ENCODE data around the gene STARD13.

The STARD13 gene

DNA sequence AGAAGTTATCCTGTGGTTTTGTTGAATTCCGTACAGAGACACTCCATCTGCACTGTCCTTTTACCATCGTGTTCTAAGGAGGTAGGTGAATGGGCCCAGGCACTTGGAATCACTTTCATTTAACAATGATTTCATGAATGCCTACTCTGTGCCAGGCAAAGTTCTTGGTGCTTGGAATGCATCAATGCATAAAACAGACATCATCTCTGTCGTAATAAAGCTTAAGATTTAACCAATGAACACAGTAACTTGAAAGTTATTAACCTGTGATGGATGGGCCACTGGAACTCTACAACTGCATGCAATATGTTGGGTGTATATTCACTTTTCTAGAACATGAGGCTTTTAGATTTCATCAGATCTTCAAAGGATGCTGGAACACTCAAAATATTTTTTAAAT is 14.1 kb upstream of the STARD13 start:
- peaks cover 19% of the 10 kb centered on the region for H3K79me1 ChIP-seq (replicated peaks; ENCODE audit: low read length, poor library complexity, severe bottlenecking)
- H2AFZ ChIP-seq (ENCODE audit: low read depth, low read length), result no peak overlapping the region
- H2AK5ac ChIP-seq (ENCODE audit: low read length, severe bottlenecking), result no peak overlapping the region
- 100% methylated on average over 2 of the region's 3 CpGs for WGBS
- H3K4me3 ChIP-seq (ENCODE audit: insufficient read depth in 1 of 2, low read depth in 1 of 2, low read length in 2 of 2), result no peak overlapping the region
- H2BK5ac ChIP-seq (ENCODE audit: low read depth, low read length, poor library complexity, severe bottlenecking), result no peak overlapping the region
- no peak overlapping the region for H3K9ac ChIP-seq (ENCODE audit: low read length)
- no peak overlapping the region for H4K8ac ChIP-seq (ENCODE audit: low read length)
- H3K36me3 ChIP-seq (ENCODE audit: control insufficient read depth in 1 of 2, insufficient read depth in 2 of 2, low read depth in 1 of 2, low read length in 2 of 2), result no peaks in the 10 kb centered on the region
- no peak overlapping the region for H3K4me2 ChIP-seq (ENCODE audit: low read length, poor library complexity, severe bottlenecking)
- DNase-seq, result no peak
- H3K23ac ChIP-seq (ENCODE audit: low read length in 2 of 2), result no peak overlapping the region
- H3K4ac ChIP-seq (ENCODE audit: low read depth in 1 of 2, low read length in 2 of 2), result no peak overlapping the region
- no peak overlapping the region for H4K91ac ChIP-seq (ENCODE audit: low read length)
- H3K18ac ChIP-seq (ENCODE audit: low read depth in 1 of 2, low read length in 2 of 2), result no peak overlapping the region
- H3K27me3 ChIP-seq (ENCODE audit: control insufficient read depth in 1 of 2, insufficient read depth in 1 of 2, low read length in 2 of 2), result no peaks in the 10 kb centered on the region
- no peaks in the 10 kb centered on the region for H3K9me3 ChIP-seq (ENCODE audit: control insufficient read depth, low read length)
- peak overlapping the region; percentile 19 for H3K27ac ChIP-seq (ENCODE audit: low read length, poor library complexity, severe bottlenecking)
- no peak overlapping the region for H3K14ac ChIP-seq (ENCODE audit: low read length in 2 of 2)
- H2BK15ac ChIP-seq (ENCODE audit: low read depth, poor library complexity, severe bottlenecking), result no peak overlapping the region
- no peak overlapping the region for H2BK120ac ChIP-seq (ENCODE audit: low read depth, low read length)
- H3K4me1 ChIP-seq (ENCODE audit: control insufficient read depth, insufficient read depth, low read depth, low read length), result no peaks in the 10 kb centered on the region
- H2BK12ac ChIP-seq (ENCODE audit: low read length in 2 of 2), result no peak overlapping the region

DNA sequence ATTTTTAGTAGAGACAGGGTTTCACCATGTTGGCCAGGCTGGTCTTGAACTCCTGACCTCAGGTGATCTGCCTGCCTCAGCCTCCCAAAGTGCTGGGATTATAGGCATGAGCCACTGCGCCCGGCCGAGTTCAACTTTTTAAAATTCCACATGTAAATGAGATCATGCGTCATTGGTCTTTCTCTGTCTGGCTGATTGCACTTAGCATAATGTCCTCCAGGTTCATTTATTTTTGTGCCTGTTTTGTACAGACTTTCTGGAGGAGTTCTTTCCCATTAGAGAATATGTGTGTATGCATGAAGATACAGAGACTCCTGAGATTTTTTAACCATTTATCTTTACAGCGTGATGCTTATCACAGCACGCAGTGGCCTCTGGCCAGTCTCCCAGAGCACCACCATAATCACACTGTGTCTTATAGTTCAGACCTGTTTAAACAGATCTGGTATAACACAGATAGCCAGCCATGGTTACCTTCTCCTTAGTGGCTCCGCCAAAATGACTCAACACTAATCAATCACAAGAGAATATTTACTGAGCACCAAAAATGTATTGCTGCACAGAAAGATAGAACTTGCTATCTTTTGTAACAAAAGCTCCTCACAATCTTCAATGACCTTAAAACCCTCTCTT is 11.4 kb upstream of the STARD13 start:
- H3K4ac ChIP-seq (ENCODE audit: low read depth in 1 of 2, low read length in 2 of 2), result no peak overlapping the region
- H3K79me1 ChIP-seq (replicated peaks; ENCODE audit: low read length, poor library complexity, severe bottlenecking), result peaks cover 15% of the 10 kb centered on the region
- DNase-seq, result no peak
- no peak overlapping the region for H3K4me2 ChIP-seq (ENCODE audit: low read length, poor library complexity, severe bottlenecking)
- no peaks in the 10 kb centered on the region for H3K27me3 ChIP-seq (ENCODE audit: control insufficient read depth in 1 of 2, insufficient read depth in 1 of 2, low read length in 2 of 2)
- H3K23ac ChIP-seq (ENCODE audit: low read length in 2 of 2), result no peak overlapping the region
- H2BK120ac ChIP-seq (ENCODE audit: low read depth, low read length), result no peak overlapping the region
- no peak overlapping the region for H2BK12ac ChIP-seq (ENCODE audit: low read length in 2 of 2)
- no peak overlapping the region for H3K4me3 ChIP-seq (ENCODE audit: insufficient read depth in 1 of 2, low read depth in 1 of 2, low read length in 2 of 2)
- H3K9me3 ChIP-seq (ENCODE audit: control insufficient read depth, low read length), result no peaks in the 10 kb centered on the region
- no peaks in the 10 kb centered on the region for H3K36me3 ChIP-seq (ENCODE audit: control insufficient read depth in 1 of 2, insufficient read depth in 2 of 2, low read depth in 1 of 2, low read length in 2 of 2)
- no peak overlapping the region for H2AK5ac ChIP-seq (ENCODE audit: low read length, severe bottlenecking)
- no peak overlapping the region for H2BK15ac ChIP-seq (ENCODE audit: low read depth, poor library complexity, severe bottlenecking)
- WGBS, result 84% methylated on average over 7 of the region's 7 CpGs
- no peaks in the 10 kb centered on the region for H3K4me1 ChIP-seq (ENCODE audit: control insufficient read depth, insufficient read depth, low read depth, low read length)
- no peak overlapping the region for H3K18ac ChIP-seq (ENCODE audit: low read depth in 1 of 2, low read length in 2 of 2)
- H4K91ac ChIP-seq (ENCODE audit: low read length), result no peak overlapping the region
- no peak overlapping the region for H2AFZ ChIP-seq (ENCODE audit: low read depth, low read length)
- no peak overlapping the region for H3K9ac ChIP-seq (ENCODE audit: low read length)
- H3K27ac ChIP-seq (ENCODE audit: low read length, poor library complexity, severe bottlenecking), result no peak overlapping the region
- H4K8ac ChIP-seq (ENCODE audit: low read length), result no peak overlapping the region
- H2BK5ac ChIP-seq (ENCODE audit: low read depth, low read length, poor library complexity, severe bottlenecking), result no peak overlapping the region
- H3K14ac ChIP-seq (ENCODE audit: low read length in 2 of 2), result no peak overlapping the region

DNA sequence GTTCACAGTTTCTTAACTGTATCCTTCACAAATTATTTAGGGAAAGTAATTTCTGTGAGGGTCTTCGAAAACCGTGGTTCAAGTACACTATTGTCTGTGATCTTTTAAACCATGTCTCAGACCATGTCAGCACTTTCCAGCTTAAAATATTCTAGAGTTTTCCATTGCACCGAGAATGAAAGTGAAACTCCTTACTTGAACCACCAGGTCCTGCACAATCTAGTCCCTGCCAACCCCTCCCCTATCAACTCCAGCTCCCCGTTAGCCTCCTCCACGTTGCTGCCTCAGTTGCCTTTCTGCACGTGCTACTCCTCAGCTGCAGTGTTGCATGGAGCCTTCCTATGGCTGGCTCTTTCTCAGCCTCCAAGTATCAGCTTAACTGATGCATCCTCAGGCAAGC is 7.2 kb upstream of the STARD13 start:
- H4K91ac ChIP-seq (ENCODE audit: low read length), result no peak overlapping the region
- H3K23ac ChIP-seq (ENCODE audit: low read length in 2 of 2), result no peak overlapping the region
- H3K18ac ChIP-seq (ENCODE audit: low read depth in 1 of 2, low read length in 2 of 2), result no peak overlapping the region
- WGBS, result 95% methylated on average over 6 of the region's 6 CpGs
- no peaks in the 10 kb centered on the region for H3K9me3 ChIP-seq (ENCODE audit: control insufficient read depth, low read length)
- no peaks in the 10 kb centered on the region for H3K4me1 ChIP-seq (ENCODE audit: control insufficient read depth, insufficient read depth, low read depth, low read length)
- no peak overlapping the region for H2BK5ac ChIP-seq (ENCODE audit: low read depth, low read length, poor library complexity, severe bottlenecking)
- no peak overlapping the region for H2BK12ac ChIP-seq (ENCODE audit: low read length in 2 of 2)
- no peak overlapping the region for H2BK15ac ChIP-seq (ENCODE audit: low read depth, poor library complexity, severe bottlenecking)
- DNase-seq, result no peak
- H2AFZ ChIP-seq (ENCODE audit: low read depth, low read length), result no peak overlapping the region
- no peak overlapping the region for H2BK120ac ChIP-seq (ENCODE audit: low read depth, low read length)
- no peak overlapping the region for H3K4me2 ChIP-seq (ENCODE audit: low read length, poor library complexity, severe bottlenecking)
- no peak overlapping the region for H2AK5ac ChIP-seq (ENCODE audit: low read length, severe bottlenecking)
- no peaks in the 10 kb centered on the region for H3K36me3 ChIP-seq (ENCODE audit: control insufficient read depth in 1 of 2, insufficient read depth in 2 of 2, low read depth in 1 of 2, low read length in 2 of 2)
- no peaks in the 10 kb centered on the region for H3K27me3 ChIP-seq (ENCODE audit: control insufficient read depth in 1 of 2, insufficient read depth in 1 of 2, low read length in 2 of 2)
- peak overlapping the region; percentile 46 for H3K9ac ChIP-seq (ENCODE audit: low read length)
- H3K4me3 ChIP-seq (ENCODE audit: insufficient read depth in 1 of 2, low read depth in 1 of 2, low read length in 2 of 2), result peak overlapping the region in 1 of 2 experiments; percentile 48
- peaks cover 20% of the 10 kb centered on the region for H3K79me1 ChIP-seq (replicated peaks; ENCODE audit: low read length, poor library complexity, severe bottlenecking)
- H3K14ac ChIP-seq (ENCODE audit: low read length in 2 of 2), result no peak overlapping the region
- H4K8ac ChIP-seq (ENCODE audit: low read length), result no peak overlapping the region
- no peak overlapping the region for H3K4ac ChIP-seq (ENCODE audit: low read depth in 1 of 2, low read length in 2 of 2)
- no peak overlapping the region for H3K27ac ChIP-seq (ENCODE audit: low read length, poor library complexity, severe bottlenecking)

DNA sequence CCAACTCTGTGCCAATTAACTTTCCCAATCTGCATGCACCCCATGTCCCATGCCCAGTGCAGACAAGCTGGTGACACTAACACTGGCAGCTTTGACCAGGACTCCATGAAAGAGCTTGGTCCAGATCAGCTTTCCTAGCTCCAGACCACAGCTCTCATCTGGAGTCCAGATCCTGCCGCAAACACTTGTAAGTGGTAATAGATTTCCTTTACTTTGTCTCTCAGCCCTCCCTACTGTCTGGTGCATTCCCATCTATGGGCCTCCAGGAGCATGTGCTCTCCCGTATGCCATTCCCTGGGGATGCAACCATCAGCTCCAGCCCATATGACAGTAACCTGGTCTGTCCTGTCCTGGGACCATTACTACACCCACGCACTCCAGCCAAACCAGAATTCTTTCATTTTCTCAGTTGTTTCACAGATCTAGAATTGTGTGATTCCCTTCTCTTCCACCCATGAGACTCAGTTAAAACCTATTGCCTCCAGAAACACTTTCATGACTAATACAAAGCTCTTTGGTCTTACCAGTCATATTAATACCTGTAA is 4.9 kb upstream of the STARD13 start:
- Histone ChIP-seq H3K79me1 (replicated peaks; ENCODE audit: low read length, poor library complexity, severe bottlenecking) (peaks cover 18% of the 10 kb centered on the region), H2AFZ (ENCODE audit: low read depth, low read length) (no peak overlapping the region), H3K14ac (ENCODE audit: low read length in 2 of 2) (no peak overlapping the region), H2BK120ac (ENCODE audit: low read depth, low read length) (no peak overlapping the region), H2BK12ac (ENCODE audit: low read length in 2 of 2) (no peak overlapping the region), H4K91ac (ENCODE audit: low read length) (no peak overlapping the region), H3K9me3 (ENCODE audit: control insufficient read depth, low read length) (no peaks in the 10 kb centered on the region), H3K23ac (ENCODE audit: low read length in 2 of 2) (no peak overlapping the region), H3K4me2 (ENCODE audit: low read length, poor library complexity, severe bottlenecking) (no peak overlapping the region), H3K27ac (ENCODE audit: low read length, poor library complexity, severe bottlenecking) (no peak overlapping the region), H3K36me3 (ENCODE audit: control insufficient read depth in 1 of 2, insufficient read depth in 2 of 2, low read depth in 1 of 2, low read length in 2 of 2) (no peaks in the 10 kb centered on the region), H3K27me3 (ENCODE audit: control insufficient read depth in 1 of 2, insufficient read depth in 1 of 2, low read length in 2 of 2) (no peaks in the 10 kb centered on the region), H3K4ac (ENCODE audit: low read depth in 1 of 2, low read length in 2 of 2) (no peak overlapping the region), H3K4me1 (ENCODE audit: control insufficient read depth, insufficient read depth, low read depth, low read length) (no peaks in the 10 kb centered on the region), H3K9ac (ENCODE audit: low read length) (no peak overlapping the region), H3K4me3 (ENCODE audit: insufficient read depth in 1 of 2, low read depth in 1 of 2, low read length in 2 of 2) (no peak overlapping the region), H2AK5ac (ENCODE audit: low read length, severe bottlenecking) (no peak overlapping the region), H2BK5ac (ENCODE audit: low read depth, low read length, poor library complexity, severe bottlenecking) (no peak overlapping the region), H4K8ac (ENCODE audit: low read length) (no peak overlapping the region), H2BK15ac (ENCODE audit: low read depth, poor library complexity, severe bottlenecking) (no peak overlapping the region), H3K18ac (ENCODE audit: low read depth in 1 of 2, low read length in 2 of 2) (peak overlapping the region in 1 of 2 experiments; percentile 28)
- 91% methylated on average over 3 of the region's 3 CpGs for WGBS
- no peak for DNase-seq
